GM23338 (cell line): ENCODE measurements around the gene SVOPL. TPM values are rescaled to one million over a fixed set of nuclear protein-coding genes. Genes with fewer than 3 reads are reported as not detected.

Experiments used
- ATAC-seq: fragments of 200-7000 bp; cut with Tn5 transposase; 3 replicates; pipeline ENCODE4 v1.9.1; 2020
- DNase-seq: peaks from one replicate; pipeline ENCODE4 v3.0.0-alpha.2; 2015; ENCODE audit warnings: low spot score
- H2AFZ ChIP-seq: fragments of 200-600 bp; sonication (generic); 2 replicates; pipeline ENCODE4 v1.8.0; 2016; ENCODE audit warnings: antibody characterized with exemption, mild to moderate bottlenecking, moderate library complexity
- H3F3A ChIP-seq: fragments of 200-600 bp; sonication (generic); replicated peaks from 2 replicates; pipeline ENCODE4 v1.8.0; 2017; ENCODE audit warnings: antibody characterized with exemption, mixed run types, low read depth
- H3K27ac ChIP-seq: fragments of 200-600 bp; sonication (generic); 2 replicates; pipeline ENCODE4 v1.6.1; 2016; ENCODE audit warnings: low read depth
- H3K27me3 ChIP-seq: fragments of 200-600 bp; sonication (generic); 2 replicates; pipeline ENCODE4 v1.8.0; 2016; ENCODE audit warnings: mild to moderate bottlenecking, mixed run types, moderate library complexity; ENCODE audit not compliant: insufficient read depth
- H3K36me3 ChIP-seq: fragments of 200-600 bp; sonication (generic); 2 replicates; pipeline ENCODE4 v1.8.0; 2016; ENCODE audit warnings: mild to moderate bottlenecking; ENCODE audit not compliant: insufficient read depth
- H3K4me1 ChIP-seq: fragments of 200-600 bp; sonication (generic); 2 replicates; pipeline ENCODE4 v1.8.0; 2016; ENCODE audit warnings: mild to moderate bottlenecking, moderate library complexity; ENCODE audit not compliant: insufficient read depth
- H3K4me2 ChIP-seq: fragments of 200-600 bp; sonication (generic); 2 replicates; pipeline ENCODE4 v1.7.1; 2017; ENCODE audit warnings: mixed run types
- H3K4me3 ChIP-seq: fragments of 200-600 bp; sonication (generic); 2 replicates; pipeline ENCODE4 v1.6.1; 2016; ENCODE audit warnings: mixed run types
- H3K79me2 ChIP-seq: fragments of 200-600 bp; sonication (generic); replicated peaks from 2 replicates; pipeline ENCODE4 v1.8.0; 2017; ENCODE audit warnings: mild to moderate bottlenecking; ENCODE audit not compliant: insufficient read depth
- H3K9me2 ChIP-seq: fragments of 200-600 bp; sonication (generic); 2 replicates; pipeline ENCODE4 v1.8.0; 2017; ENCODE audit not compliant: insufficient read depth
- H4K20me1 ChIP-seq: fragments of 200-600 bp; sonication (generic); replicated peaks from 2 replicates; pipeline ENCODE4 v1.8.0; 2017; ENCODE audit warnings: mild to moderate bottlenecking; ENCODE audit not compliant: insufficient read depth
- H3K27ac Mint-ChIP-seq: 2 replicates; pipeline ENCODE4 v1.8.0; 2020; ENCODE audit warnings: inconsistent platforms, mild to moderate bottlenecking, moderate library complexity, mixed read lengths
- H3K27me3 Mint-ChIP-seq: 3 replicates; pipeline ENCODE4 v1.8.0; 2022; ENCODE audit warnings: low read depth, mild to moderate bottlenecking, moderate library complexity, mixed read lengths, inconsistent platforms; ENCODE audit not compliant: insufficient read depth, poor library complexity
- H3K36me3 Mint-ChIP-seq: 3 replicates; pipeline ENCODE4 v1.8.0; 2021; ENCODE audit warnings: low read depth, mild to moderate bottlenecking, inconsistent platforms, moderate library complexity, mixed read lengths
- H3K4me1 Mint-ChIP-seq: 3 replicates; pipeline ENCODE4 v1.8.0; 2020; ENCODE audit warnings: mild to moderate bottlenecking, inconsistent platforms, mixed read lengths
- H3K4me3 Mint-ChIP-seq: 3 replicates; pipeline ENCODE4 v1.8.0; 2021; ENCODE audit warnings: moderate library complexity, mild to moderate bottlenecking, inconsistent platforms, mixed read lengths
- H3K9me3 Mint-ChIP-seq: 3 replicates; pipeline ENCODE4 v1.8.0; 2020; ENCODE audit warnings: moderate library complexity, mild to moderate bottlenecking, inconsistent platforms, mixed read lengths
- CREB1 ChIP-seq: fragments of 250-450 bp; sonication (Bioruptor Pico); IDR thresholded peaks from 2 replicates; pipeline ENCODE4 v1.5.0; 2020; ENCODE audit warnings: low read depth, mild to moderate bottlenecking, moderate library complexity
- EZH2 ChIP-seq: fragments of 200-600 bp; sonication (generic); IDR thresholded peaks from one replicate; pipeline ENCODE4 v1.8.0; 2017; ENCODE audit warnings: antibody characterized with exemption, mild to moderate bottlenecking, low read depth; ENCODE audit not compliant: unreplicated experiment
- EZH2phosphoT487 ChIP-seq: fragments of 200-600 bp; sonication (generic); IDR thresholded peaks from one replicate; pipeline ENCODE4 v1.8.1; 2018; ENCODE audit warnings: antibody characterized with exemption; ENCODE audit not compliant: unreplicated experiment
- JUNB ChIP-seq: IDR thresholded peaks from one replicate; pipeline ENCODE4 v1.6.1; 2016; ENCODE audit warnings: antibody characterized with exemption; ENCODE audit not compliant: unreplicated experiment
- NANOG ChIP-seq: IDR thresholded peaks from 2 replicates; pipeline ENCODE4 v1.6.1; 2016; ENCODE audit warnings: antibody characterized with exemption, borderline replicate concordance
- polyA plus RNA-seq: library from polyadenylated mRNA; unstranded; fragments of >200 nt; fragmentation: Nextera tagmentation; extraction: Ambion mirVana; gene quantifications from 2 replicates; pipeline ENCODE4 v1.2.1, GENCODE V29; 2016
- total RNA-seq: library from RNA; depleted of rRNA; stranded (reverse); fragments of >200 nt; shearing (Covaris generic); gene quantifications from 2 replicates; pipeline ENCODE4 v1.2.3, GENCODE V29; 2014
- TF ChIP-seq, protein P1 (sequence below), 2 experiments: fragments of 200-600 bp in 1 of 2; sonication (generic) in 1 of 2; conservative IDR thresholded peaks; 2 replicates each; pipeline versions ENCODE4 v1.5.1 to v1.6.1; 2016 to 2017; ENCODE audit warnings: antibody characterized with exemption in 2 of 2, low read depth in 2 of 2, mild to moderate bottlenecking in 2 of 2, moderate library complexity in 1 of 2
- TF ChIP-seq, protein P2 (sequence below): IDR thresholded peaks from 2 replicates; pipeline ENCODE4 v1.6.1; 2016; ENCODE audit warnings: antibody characterized with exemption
- TF ChIP-seq, protein P3 (sequence below): fragments of 250-450 bp; sonication (Bioruptor Pico); IDR thresholded peaks from 2 replicates; pipeline ENCODE4 v1.5.0; 2020; ENCODE audit warnings: mild to moderate bottlenecking, moderate library complexity

Gene SVOPL
- total and polyA plus RNA-seq, 2 experiments from 2014 or later = 1.4 to 2.1 TPM

DNA sequence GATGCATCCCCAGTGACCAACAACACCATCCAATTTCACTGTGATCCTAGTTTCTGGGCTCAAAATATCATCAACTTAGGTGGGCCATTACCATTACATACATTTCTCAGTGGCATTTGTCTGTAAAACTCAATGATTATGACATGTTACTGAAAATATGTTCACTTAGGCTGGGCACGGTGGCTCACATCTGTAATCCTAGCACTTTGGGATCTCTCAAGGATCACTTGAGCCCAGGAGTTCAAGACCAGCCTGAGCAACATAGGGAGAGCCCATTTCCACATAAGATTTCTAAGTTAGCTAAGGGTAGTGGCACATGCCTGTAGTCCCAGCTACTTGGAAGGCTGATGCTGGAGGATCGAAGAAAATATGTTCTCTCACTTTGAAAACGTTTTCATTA lies 150.1 kb downstream of the SVOPL start:
- no peak overlapping the region for H3K27ac Mint-ChIP-seq
- no peaks in the 10 kb centered on the region; the same call in 1 of the 3 replicates for H3K4me1 Mint-ChIP-seq
- H3K4me3 Mint-ChIP-seq = no peak overlapping the region
- Histone ChIP-seq H3K4me2 (no peak overlapping the region), H2AFZ (no peak overlapping the region), H3K4me3 (no peak overlapping the region), H3K27ac (no peak overlapping the region), H3F3A (peaks cover 9% of the 10 kb centered on the region; the same call in 1 of the 2 replicates), H3K4me1 (no peaks in the 10 kb centered on the region), H3K79me2 (peaks cover 68% of the 10 kb centered on the region), H4K20me1 (0 out of 2 replicates have a peak, but pooled peaks cover 3% of the 10 kb centered on the region), H3K36me3 (peaks cover 69% of the 10 kb centered on the region), H3K9me2 (no peaks in the 10 kb centered on the region; the same call in 1 of the 2 replicates), H3K27me3 (no peaks in the 10 kb centered on the region)
- H3K9me3 Mint-ChIP-seq = peaks cover 22% of the 10 kb centered on the region
- peaks cover 5% of the 10 kb centered on the region for H3K27me3 Mint-ChIP-seq
- TF ChIP-seq NANOG (no peak), EZH2phosphoT487 (peak; percentile 45)
- ATAC-seq = no peak
- H3K36me3 Mint-ChIP-seq = peaks cover 89% of the 10 kb centered on the region
- no peak for DNase-seq

DNA sequence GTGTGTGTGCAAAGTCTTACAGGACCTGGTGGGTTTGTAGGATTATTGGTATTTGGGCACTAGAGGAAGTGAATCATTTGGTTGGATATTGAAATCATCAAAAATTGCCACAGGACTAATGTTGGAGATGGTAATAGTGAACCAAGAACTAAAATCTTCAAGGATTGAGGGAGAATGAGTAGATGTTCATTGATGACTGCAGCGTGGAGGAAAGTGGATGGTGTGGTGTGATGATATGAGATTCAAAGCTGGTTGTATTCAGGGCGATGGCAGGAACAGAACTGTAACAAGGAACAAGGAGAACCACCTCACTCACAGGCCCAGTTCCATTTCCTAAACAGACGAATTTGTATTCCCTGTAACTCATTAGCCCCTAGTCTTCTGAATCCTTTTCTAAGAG lies 150.8 kb downstream of the SVOPL start:
- Mint-ChIP-seq H3K36me3 (peaks cover 89% of the 10 kb centered on the region), H3K4me1 (no peaks in the 10 kb centered on the region; the same call in 1 of the 3 replicates)
- DNase-seq = no peak

More for the DNA sequence above, 150.8 kb downstream of the SVOPL start:
- no peak overlapping the region for H3K4me2 ChIP-seq
- ATAC-seq = no peak
- 0 out of 2 replicates have a peak, but pooled peaks cover 3% of the 10 kb centered on the region for H4K20me1 ChIP-seq
- H3K9me2 ChIP-seq = no peaks in the 10 kb centered on the region; the same call in 1 of the 2 replicates
- H3F3A ChIP-seq = peaks cover 9% of the 10 kb centered on the region; the same call in 1 of the 2 replicates
- H3K36me3 ChIP-seq = peaks cover 67% of the 10 kb centered on the region
- no peak overlapping the region for H3K4me3 ChIP-seq
- Mint-ChIP-seq H3K4me3 (no peak overlapping the region), H3K27me3 (peaks cover 5% of the 10 kb centered on the region), H3K9me3 (peaks cover 14% of the 10 kb centered on the region), H3K27ac (peak overlapping the region; percentile 17)
- H3K27ac ChIP-seq = no peak overlapping the region
- H3K4me1 ChIP-seq = no peaks in the 10 kb centered on the region
- no peak overlapping the region for H2AFZ ChIP-seq
- no peaks in the 10 kb centered on the region for H3K27me3 ChIP-seq
- TF ChIP-seq JUNB (no peak), CREB1 (CRISPR knock-in tag) (no peak), EZH2 (no peak)
- TF ChIP-seq, protein P1, sequence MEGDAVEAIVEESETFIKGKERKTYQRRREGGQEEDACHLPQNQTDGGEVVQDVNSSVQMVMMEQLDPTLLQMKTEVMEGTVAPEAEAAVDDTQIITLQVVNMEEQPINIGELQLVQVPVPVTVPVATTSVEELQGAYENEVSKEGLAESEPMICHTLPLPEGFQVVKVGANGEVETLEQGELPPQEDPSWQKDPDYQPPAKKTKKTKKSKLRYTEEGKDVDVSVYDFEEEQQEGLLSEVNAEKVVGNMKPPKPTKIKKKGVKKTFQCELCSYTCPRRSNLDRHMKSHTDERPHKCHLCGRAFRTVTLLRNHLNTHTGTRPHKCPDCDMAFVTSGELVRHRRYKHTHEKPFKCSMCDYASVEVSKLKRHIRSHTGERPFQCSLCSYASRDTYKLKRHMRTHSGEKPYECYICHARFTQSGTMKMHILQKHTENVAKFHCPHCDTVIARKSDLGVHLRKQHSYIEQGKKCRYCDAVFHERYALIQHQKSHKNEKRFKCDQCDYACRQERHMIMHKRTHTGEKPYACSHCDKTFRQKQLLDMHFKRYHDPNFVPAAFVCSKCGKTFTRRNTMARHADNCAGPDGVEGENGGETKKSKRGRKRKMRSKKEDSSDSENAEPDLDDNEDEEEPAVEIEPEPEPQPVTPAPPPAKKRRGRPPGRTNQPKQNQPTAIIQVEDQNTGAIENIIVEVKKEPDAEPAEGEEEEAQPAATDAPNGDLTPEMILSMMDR (conservative IDR thresholded peaks at IDR 0.05; ENCODE audit: low read depth in 2 of 2) = no peak
- TF ChIP-seq, protein P2, sequence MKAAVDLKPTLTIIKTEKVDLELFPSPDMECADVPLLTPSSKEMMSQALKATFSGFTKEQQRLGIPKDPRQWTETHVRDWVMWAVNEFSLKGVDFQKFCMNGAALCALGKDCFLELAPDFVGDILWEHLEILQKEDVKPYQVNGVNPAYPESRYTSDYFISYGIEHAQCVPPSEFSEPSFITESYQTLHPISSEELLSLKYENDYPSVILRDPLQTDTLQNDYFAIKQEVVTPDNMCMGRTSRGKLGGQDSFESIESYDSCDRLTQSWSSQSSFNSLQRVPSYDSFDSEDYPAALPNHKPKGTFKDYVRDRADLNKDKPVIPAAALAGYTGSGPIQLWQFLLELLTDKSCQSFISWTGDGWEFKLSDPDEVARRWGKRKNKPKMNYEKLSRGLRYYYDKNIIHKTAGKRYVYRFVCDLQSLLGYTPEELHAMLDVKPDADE = no peak
- TF ChIP-seq, protein P3, sequence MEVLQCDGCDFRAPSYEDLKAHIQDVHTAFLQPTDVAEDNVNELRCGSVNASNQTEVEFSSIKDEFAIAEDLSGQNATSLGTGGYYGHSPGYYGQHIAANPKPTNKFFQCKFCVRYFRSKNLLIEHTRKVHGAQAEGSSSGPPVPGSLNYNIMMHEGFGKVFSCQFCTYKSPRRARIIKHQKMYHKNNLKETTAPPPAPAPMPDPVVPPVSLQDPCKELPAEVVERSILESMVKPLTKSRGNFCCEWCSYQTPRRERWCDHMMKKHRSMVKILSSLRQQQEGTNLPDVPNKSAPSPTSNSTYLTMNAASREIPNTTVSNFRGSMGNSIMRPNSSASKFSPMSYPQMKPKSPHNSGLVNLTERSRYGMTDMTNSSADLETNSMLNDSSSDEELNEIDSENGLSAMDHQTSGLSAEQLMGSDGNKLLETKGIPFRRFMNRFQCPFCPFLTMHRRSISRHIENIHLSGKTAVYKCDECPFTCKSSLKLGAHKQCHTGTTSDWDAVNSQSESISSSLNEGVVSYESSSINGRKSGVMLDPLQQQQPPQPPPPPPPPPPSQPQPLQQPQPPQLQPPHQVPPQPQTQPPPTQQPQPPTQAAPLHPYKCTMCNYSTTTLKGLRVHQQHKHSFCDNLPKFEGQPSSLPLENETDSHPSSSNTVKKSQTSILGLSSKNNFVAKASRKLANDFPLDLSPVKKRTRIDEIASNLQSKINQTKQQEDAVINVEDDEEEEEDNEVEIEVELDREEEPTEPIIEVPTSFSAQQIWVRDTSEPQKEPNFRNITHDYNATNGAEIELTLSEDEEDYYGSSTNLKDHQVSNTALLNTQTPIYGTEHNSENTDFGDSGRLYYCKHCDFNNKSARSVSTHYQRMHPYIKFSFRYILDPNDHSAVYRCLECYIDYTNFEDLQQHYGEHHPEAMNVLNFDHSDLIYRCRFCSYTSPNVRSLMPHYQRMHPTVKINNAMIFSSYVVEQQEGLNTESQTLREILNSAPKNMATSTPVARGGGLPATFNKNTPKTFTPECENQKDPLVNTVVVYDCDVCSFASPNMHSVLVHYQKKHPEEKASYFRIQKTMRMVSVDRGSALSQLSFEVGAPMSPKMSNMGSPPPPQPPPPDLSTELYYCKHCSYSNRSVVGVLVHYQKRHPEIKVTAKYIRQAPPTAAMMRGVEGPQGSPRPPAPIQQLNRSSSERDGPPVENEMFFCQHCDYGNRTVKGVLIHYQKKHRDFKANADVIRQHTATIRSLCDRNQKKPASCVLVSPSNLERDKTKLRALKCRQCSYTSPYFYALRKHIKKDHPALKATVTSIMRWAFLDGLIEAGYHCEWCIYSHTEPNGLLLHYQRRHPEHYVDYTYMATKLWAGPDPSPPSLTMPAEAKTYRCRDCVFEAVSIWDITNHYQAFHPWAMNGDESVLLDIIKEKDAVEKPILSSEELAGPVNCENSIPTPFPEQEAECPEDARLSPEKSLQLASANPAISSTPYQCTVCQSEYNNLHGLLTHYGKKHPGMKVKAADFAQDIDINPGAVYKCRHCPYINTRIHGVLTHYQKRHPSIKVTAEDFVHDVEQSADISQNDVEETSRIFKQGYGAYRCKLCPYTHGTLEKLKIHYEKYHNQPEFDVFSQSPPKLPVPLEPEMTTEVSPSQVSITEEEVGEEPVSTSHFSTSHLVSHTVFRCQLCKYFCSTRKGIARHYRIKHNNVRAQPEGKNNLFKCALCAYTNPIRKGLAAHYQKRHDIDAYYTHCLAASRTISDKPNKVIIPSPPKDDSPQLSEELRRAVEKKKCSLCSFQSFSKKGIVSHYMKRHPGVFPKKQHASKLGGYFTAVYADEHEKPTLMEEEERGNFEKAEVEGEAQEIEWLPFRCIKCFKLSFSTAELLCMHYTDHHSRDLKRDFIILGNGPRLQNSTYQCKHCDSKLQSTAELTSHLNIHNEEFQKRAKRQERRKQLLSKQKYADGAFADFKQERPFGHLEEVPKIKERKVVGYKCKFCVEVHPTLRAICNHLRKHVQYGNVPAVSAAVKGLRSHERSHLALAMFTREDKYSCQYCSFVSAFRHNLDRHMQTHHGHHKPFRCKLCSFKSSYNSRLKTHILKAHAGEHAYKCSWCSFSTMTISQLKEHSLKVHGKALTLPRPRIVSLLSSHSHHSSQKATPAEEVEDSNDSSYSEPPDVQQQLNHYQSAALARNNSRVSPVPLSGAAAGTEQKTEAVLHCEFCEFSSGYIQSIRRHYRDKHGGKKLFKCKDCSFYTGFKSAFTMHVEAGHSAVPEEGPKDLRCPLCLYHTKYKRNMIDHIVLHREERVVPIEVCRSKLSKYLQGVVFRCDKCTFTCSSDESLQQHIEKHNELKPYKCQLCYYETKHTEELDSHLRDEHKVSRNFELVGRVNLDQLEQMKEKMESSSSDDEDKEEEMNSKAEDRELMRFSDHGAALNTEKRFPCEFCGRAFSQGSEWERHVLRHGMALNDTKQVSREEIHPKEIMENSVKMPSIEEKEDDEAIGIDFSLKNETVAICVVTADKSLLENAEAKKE = no peak
- peaks cover 68% of the 10 kb centered on the region for H3K79me2 ChIP-seq
